NT2/D1 (cell line): ENCODE measurements around the gene B3GNT4.
"Not testable (repeated sequence)": the region's sequence is repeated elsewhere in the genome, so short reads cannot be mapped to it uniquely, and the experiment has no call there.

ENCODE experiments used
- DNase-seq: peaks from one replicate; pipeline ENCODE4 v3.0.0-alpha.2; 2011; ENCODE audit warnings: low read depth, low spot score
- H3K27me3 ChIP-seq: 2 replicates; pipeline ENCODE4 v1.6.0; 2011; ENCODE audit warnings: mild to moderate bottlenecking; ENCODE audit not compliant: insufficient read length, insufficient read depth
- H3K36me3 ChIP-seq: 2 replicates; pipeline ENCODE4 v1.6.1; 2011; ENCODE audit warnings: mild to moderate bottlenecking, low read length, mixed read lengths; ENCODE audit not compliant: insufficient read depth, insufficient read length
- H3K4me1 ChIP-seq: 2 replicates; pipeline ENCODE4 v1.5.1; 2011; ENCODE audit not compliant: insufficient read depth, insufficient read length
- H3K4me3 ChIP-seq: 2 replicates; pipeline ENCODE4 v1.5.1; 2011; ENCODE audit warnings: low read depth; ENCODE audit not compliant: insufficient read length
- H3K9ac ChIP-seq: 2 replicates; pipeline ENCODE4 v1.6.0; 2011; ENCODE audit warnings: low read depth; ENCODE audit not compliant: insufficient read length
- H3K9me3 ChIP-seq: 2 replicates; pipeline ENCODE4 v1.5.1; 2011; ENCODE audit warnings: mild to moderate bottlenecking, low read length; ENCODE audit not compliant: insufficient read depth
- SUZ12 ChIP-seq: IDR thresholded peaks from 2 replicates; pipeline ENCODE4 v1.6.1; 2011; ENCODE audit not compliant: insufficient read length, insufficient read depth; ENCODE audit errors: extremely low read depth
- YY1 ChIP-seq: IDR thresholded peaks from 2 replicates; pipeline ENCODE4 v1.6.1; 2011; ENCODE audit not compliant: insufficient read length, insufficient read depth
- ZNF274 ChIP-seq: IDR thresholded peaks from 2 replicates; pipeline ENCODE4 v1.6.1; 2011; ENCODE audit warnings: mild to moderate bottlenecking, low read depth, low read length

Gene B3GNT4

GRCh38 chr12:122199484-122200355, 3.8 kb upstream of the B3GNT4 start:
- TF ChIP-seq ZNF274 (no peak), YY1 (no peak), SUZ12 (no peak)
- Histone ChIP-seq H3K4me1 (peaks cover 9% of the 10 kb centered on the region), H3K4me3 (no peak overlapping the region), H3K27me3 (peaks cover 32% of the 10 kb centered on the region), H3K36me3 (no peaks in the 10 kb centered on the region), H3K9ac (no peak overlapping the region), H3K9me3 (peaks cover 8% of the 10 kb centered on the region; the same call in 1 of the 2 replicates)
- DNase-seq = no peak

GRCh38 chr12:122200541-122201175, 2.9 kb upstream of the B3GNT4 start:
- Histone ChIP-seq H3K4me1 (peaks cover 17% of the 10 kb centered on the region), H3K36me3 (no peaks in the 10 kb centered on the region), H3K9ac (no peak overlapping the region), H3K4me3 (no peak overlapping the region), H3K27me3 (peaks cover 41% of the 10 kb centered on the region), H3K9me3 (peaks cover 2% of the 10 kb centered on the region; the same call in 1 of the 2 replicates)
- no peak for TF ChIP-seq YY1
- no peak for TF ChIP-seq ZNF274
- TF ChIP-seq SUZ12 = no peak
- DNase-seq = no peak

- H3K4me1 ChIP-seq = peaks cover 20% of the 10 kb centered on the region
- DNase-seq = no peak
- TF ChIP-seq YY1 (no peak), SUZ12 (no peak), ZNF274 (no peak)
These were observed 2.1 kb upstream of the B3GNT4 start for GRCh38 chr12:122201381-122201780.

DNA sequence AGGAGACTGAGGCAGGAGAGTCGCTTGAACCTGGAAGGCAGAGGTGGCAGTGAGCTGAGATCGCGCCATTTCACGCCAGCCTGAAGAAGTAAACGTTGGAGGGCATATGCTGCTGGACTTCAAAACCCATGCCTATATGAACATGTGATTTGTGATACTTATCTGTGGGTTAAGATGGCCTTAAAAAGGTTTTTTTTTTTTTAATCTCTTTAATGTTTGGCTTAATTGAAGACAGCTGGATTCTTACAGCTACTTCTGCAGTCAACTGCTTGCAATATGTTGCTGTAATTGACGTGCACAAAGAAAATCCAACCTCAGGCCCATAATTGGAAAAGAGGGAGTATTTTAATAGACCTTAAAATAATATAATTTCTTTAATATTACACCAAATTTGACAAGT, 1.5 kb upstream of the B3GNT4 start:
- Histone ChIP-seq H3K27me3 (peaks cover 46% of the 10 kb centered on the region), H3K4me3 (no peak overlapping the region), H3K9ac (no peak overlapping the region), H3K9me3 (no peaks in the 10 kb centered on the region), H3K36me3 (peaks cover 8% of the 10 kb centered on the region), H3K4me1 (peaks cover 21% of the 10 kb centered on the region)
- TF ChIP-seq YY1 (no peak), ZNF274 (no peak), SUZ12 (no peak)
- DNase-seq = no peak

More at GRCh38 chr12:122201381-122201780, 2.1 kb upstream of the B3GNT4 start:
- H3K9me3 ChIP-seq = no peaks in the 10 kb centered on the region
- no peak overlapping the region for H3K4me3 ChIP-seq
- H3K9ac ChIP-seq = no peak overlapping the region
- H3K36me3 ChIP-seq = peaks cover 3% of the 10 kb centered on the region
- H3K27me3 ChIP-seq = peaks cover 46% of the 10 kb centered on the region

GRCh38 chr12:122202811-122203210, 698 bp upstream of the B3GNT4 start:
- Histone ChIP-seq H3K4me3 (peak overlapping the region; percentile 44), H3K4me1 (peaks cover 26% of the 10 kb centered on the region), H3K36me3 (peaks cover 16% of the 10 kb centered on the region), H3K9ac (peak overlapping the region; percentile 71), H3K27me3 (peaks cover 46% of the 10 kb centered on the region)
- not testable (repeated sequence) for H3K9me3 ChIP-seq, DNase-seq

- Histone ChIP-seq H3K9ac (peak overlapping the region; percentile 71), H3K36me3 (peaks cover 32% of the 10 kb centered on the region), H3K9me3 (no peaks in the 10 kb centered on the region), H3K27me3 (peaks cover 46% of the 10 kb centered on the region), H3K4me3 (peak overlapping the region; percentile 48), H3K4me1 (peaks cover 33% of the 10 kb centered on the region)
- no peak for TF ChIP-seq YY1
- TF ChIP-seq ZNF274 = no peak
- TF ChIP-seq SUZ12 = no peak
- no peak for DNase-seq
These were observed 901 bp downstream of the B3GNT4 start for GRCh38 chr12:122204167-122205052.
